Panc1 (cell line): ENCODE measurements around the gene TOP3A. TPM values are rescaled to one million over a fixed set of nuclear protein-coding genes. Genes with fewer than 3 reads are reported as not detected.

Source experiments
- ATAC-seq: fragments of 200-7000 bp; cut with Tn5 transposase; 2 replicates; pipeline ENCODE4 v1.9.1; 2020; ENCODE audit warnings: mild to moderate bottlenecking, moderate library complexity
- BruUV-seq: library from RNA; stranded (reverse); fragments of 400-500 nt; replicated peaks from 2 replicates; lab custom pipeline; 2021; lab: Mats Ljungman, UMichigan
- CTCF ChIA-PET: fragments of 300-600 bp; sonication (Branson Sonifier 250); formaldehyde crosslinking; loops from one replicate; lab custom pipeline; 2022; ENCODE audit warnings: antibody characterized with exemption; lab: Charles Lee
- POLR2A ChIA-PET: fragments of 300-600 bp; sonication (Branson Sonifier 250); formaldehyde crosslinking; loops from one replicate; lab custom pipeline; 2022; ENCODE audit warnings: antibody characterized with exemption; lab: Charles Lee
- DNase-seq: peaks from one replicate; pipeline ENCODE4 v3.0.0-alpha.2; 2010; ENCODE audit warnings: low read depth, low spot score
- H3K27ac ChIP-seq: 2 replicates; pipeline ENCODE4 v1.5.1; 2011; ENCODE audit warnings: mild to moderate bottlenecking, low read length, inconsistent platforms
- H3K27me3 ChIP-seq: fragments of 200-500 bp; sonication (Bioruptor generic); 2 replicates; pipeline ENCODE4 v1.6.0; 2014; ENCODE audit warnings: low read length, inconsistent platforms; ENCODE audit not compliant: control insufficient read depth, insufficient read depth
- H3K36me3 ChIP-seq: fragments of 200-500 bp; sonication (Bioruptor generic); 2 replicates; pipeline ENCODE4 v1.5.1; 2014; ENCODE audit warnings: inconsistent platforms, mild to moderate bottlenecking, low read length, moderate library complexity; ENCODE audit not compliant: control insufficient read depth, insufficient read depth
- H3K4me1 ChIP-seq: 2 replicates; pipeline ENCODE4 v1.5.1; 2011; ENCODE audit warnings: inconsistent platforms, mild to moderate bottlenecking, low read length, moderate library complexity; ENCODE audit not compliant: control insufficient read depth, insufficient read depth
- H3K4me3 ChIP-seq, 2 experiments: 2 replicates each; pipeline ENCODE4 v1.5.1; 2011 to 2012; ENCODE audit warnings: low read depth in 2 of 2, low read length in 2 of 2, mild to moderate bottlenecking in 2 of 2, inconsistent platforms in 1 of 2, moderate library complexity in 1 of 2
- H3K9me3 ChIP-seq: fragments of 200-500 bp; sonication (Bioruptor generic); 2 replicates; pipeline ENCODE4 v1.5.1; 2014; ENCODE audit warnings: low read depth, mild to moderate bottlenecking, inconsistent platforms, low read length, moderate library complexity; ENCODE audit not compliant: control insufficient read depth, insufficient read depth
- CTCF ChIP-seq: fragments of 450-650 bp; IDR thresholded peaks from 2 replicates; pipeline ENCODE4 v1.5.1; 2017; ENCODE audit warnings: mild to moderate bottlenecking
- POLR2AphosphoS5 ChIP-seq: IDR thresholded peaks from 2 replicates; pipeline ENCODE4 v1.6.1; 2012; ENCODE audit warnings: mild to moderate bottlenecking, low read depth, low read length, moderate library complexity
- SIN3A ChIP-seq: IDR thresholded peaks from 2 replicates; pipeline ENCODE4 v1.6.1; 2012; ENCODE audit warnings: low read depth, mild to moderate bottlenecking, low read length, moderate library complexity, borderline replicate concordance; ENCODE audit not compliant: insufficient read depth
- TCF7L2 ChIP-seq: IDR thresholded peaks from 2 replicates; pipeline ENCODE4 v1.6.1; 2011; ENCODE audit warnings: mild to moderate bottlenecking, low read depth, low read length, inconsistent platforms
- in situ Hi-C: cut with HindIII; loops from 2 replicates; pipeline ENCODE4 v1.10.0; 2016; ENCODE audit warnings: low sequenced_read_pairs, low pct_unique_long_range_greater_than_20kb
- intact Hi-C: fragments of 100-400 bp; cut with micrococcal nuclease; formaldehyde crosslinking; loops from one replicate; pipeline ENCODE4 v1.10.0; 2022; ENCODE audit not compliant: unreplicated experiment
- total RNA-seq: library from RNA; stranded (reverse); gene quantifications from one replicate; pipeline ENCODE4 v1.2.1, GENCODE V29; 2021; ENCODE audit not compliant: unreplicated experiment
- TF ChIP-seq, protein P1 (sequence below), 2 experiments: IDR thresholded peaks; 2 replicates each; pipeline ENCODE4 v1.6.1; 2011 to 2012; ENCODE audit warnings: low read depth in 2 of 2, control low read depth in 1 of 2, low read length in 1 of 2, mild to moderate bottlenecking in 1 of 2, moderate library complexity in 1 of 2; ENCODE audit not compliant: insufficient read depth in 1 of 2

TOP3A gene
- total RNA-seq, 1 experiment from 2014 or later = 49.3 TPM

GRCh38 chr17:18253187-18253884 is 61.5 kb downstream of the TOP3A start:
- Histone ChIP-seq H3K4me1 (peaks cover 6% of the 10 kb centered on the region; the same call in 1 of the 2 replicates), H3K9me3 (no peaks in the 10 kb centered on the region), H3K4me3 (no peak overlapping the region), H3K27me3 (no peaks in the 10 kb centered on the region), H3K27ac (no peak overlapping the region), H3K36me3 (no peaks in the 10 kb centered on the region; the same call in 1 of the 2 replicates)
- no peak for DNase-seq
- BruUV-seq = no TSS peak
- in situ Hi-C loops (no loop called here), intact Hi-C loops (no loop called here)
- no peak for ATAC-seq
- POLR2A ChIA-PET = no interaction called here
- CTCF ChIA-PET = no interaction called here
- TF ChIP-seq SIN3A = no peak
- TF ChIP-seq TCF7L2 = no peak
- TF ChIP-seq CTCF = no peak
- TF ChIP-seq, protein P1, sequence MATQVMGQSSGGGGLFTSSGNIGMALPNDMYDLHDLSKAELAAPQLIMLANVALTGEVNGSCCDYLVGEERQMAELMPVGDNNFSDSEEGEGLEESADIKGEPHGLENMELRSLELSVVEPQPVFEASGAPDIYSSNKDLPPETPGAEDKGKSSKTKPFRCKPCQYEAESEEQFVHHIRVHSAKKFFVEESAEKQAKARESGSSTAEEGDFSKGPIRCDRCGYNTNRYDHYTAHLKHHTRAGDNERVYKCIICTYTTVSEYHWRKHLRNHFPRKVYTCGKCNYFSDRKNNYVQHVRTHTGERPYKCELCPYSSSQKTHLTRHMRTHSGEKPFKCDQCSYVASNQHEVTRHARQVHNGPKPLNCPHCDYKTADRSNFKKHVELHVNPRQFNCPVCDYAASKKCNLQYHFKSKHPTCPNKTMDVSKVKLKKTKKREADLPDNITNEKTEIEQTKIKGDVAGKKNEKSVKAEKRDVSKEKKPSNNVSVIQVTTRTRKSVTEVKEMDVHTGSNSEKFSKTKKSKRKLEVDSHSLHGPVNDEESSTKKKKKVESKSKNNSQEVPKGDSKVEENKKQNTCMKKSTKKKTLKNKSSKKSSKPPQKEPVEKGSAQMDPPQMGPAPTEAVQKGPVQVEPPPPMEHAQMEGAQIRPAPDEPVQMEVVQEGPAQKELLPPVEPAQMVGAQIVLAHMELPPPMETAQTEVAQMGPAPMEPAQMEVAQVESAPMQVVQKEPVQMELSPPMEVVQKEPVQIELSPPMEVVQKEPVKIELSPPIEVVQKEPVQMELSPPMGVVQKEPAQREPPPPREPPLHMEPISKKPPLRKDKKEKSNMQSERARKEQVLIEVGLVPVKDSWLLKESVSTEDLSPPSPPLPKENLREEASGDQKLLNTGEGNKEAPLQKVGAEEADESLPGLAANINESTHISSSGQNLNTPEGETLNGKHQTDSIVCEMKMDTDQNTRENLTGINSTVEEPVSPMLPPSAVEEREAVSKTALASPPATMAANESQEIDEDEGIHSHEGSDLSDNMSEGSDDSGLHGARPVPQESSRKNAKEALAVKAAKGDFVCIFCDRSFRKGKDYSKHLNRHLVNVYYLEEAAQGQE (IDR thresholded peaks at IDR 0.05; ENCODE audit: insufficient read depth in 1 of 2, low read depth in 2 of 2, low read length in 1 of 2) = no peak
- no peak for TF ChIP-seq POLR2AphosphoS5

DNA sequence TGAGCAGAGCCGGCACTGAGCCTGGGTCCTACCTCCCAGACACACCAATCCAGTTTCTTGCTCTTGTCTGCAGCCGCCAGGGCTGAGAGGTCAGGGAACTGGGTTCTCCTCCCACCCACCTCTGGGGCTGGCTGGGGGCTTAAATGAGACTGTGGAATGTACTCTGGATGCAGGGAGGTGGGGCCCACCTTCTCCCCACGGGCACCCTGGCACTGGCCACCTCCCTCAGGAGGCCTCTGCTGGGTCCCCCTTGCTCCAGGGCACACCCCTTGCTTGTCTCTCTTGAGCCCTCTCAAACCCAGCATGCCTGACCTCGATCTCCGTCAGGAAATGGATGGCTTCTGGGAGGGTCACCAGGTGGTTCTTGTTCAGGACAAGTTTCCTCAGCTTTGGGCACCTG is 62.6 kb downstream of the TOP3A start:
- no TSS peak for BruUV-seq
- ChIA-PET POLR2A (no interaction called here), CTCF (no interaction called here)

More for the DNA sequence above, 62.6 kb downstream of the TOP3A start:
- TF ChIP-seq SIN3A (no peak), TCF7L2 (no peak), POLR2AphosphoS5 (no peak), CTCF (no peak)
- TF ChIP-seq, protein P1 (IDR thresholded peaks at IDR 0.05; ENCODE audit: insufficient read depth in 1 of 2, low read depth in 2 of 2, low read length in 1 of 2) = no peak
- in situ Hi-C loops (no loop called here), intact Hi-C loops (no loop called here)
- Histone ChIP-seq H3K36me3 (no peaks in the 10 kb centered on the region; the same call in 1 of the 2 replicates), H3K4me1 (peaks cover 4% of the 10 kb centered on the region; the same call in 1 of the 2 replicates), H3K9me3 (no peaks in the 10 kb centered on the region), H3K27ac (no peak overlapping the region), H3K4me3 (no peak overlapping the region), H3K27me3 (no peaks in the 10 kb centered on the region)
- ATAC-seq (no peak), DNase-seq (no peak)
